A549 (cell line): ENCODE results near the gene ZBTB44. TPM values are rescaled to one million over a fixed set of nuclear protein-coding genes. Genes with fewer than 3 reads are reported as not detected.

Experiments used
- ATAC-seq, 2 experiments: fragments of 200-7000 bp in 1 of 2; fragments of >200 bp in 1 of 2; cut with Nextera tagmentation in 1 of 2; cut with Tn5 transposase in 1 of 2; 3 replicates each; pipeline versions ENCODE4 v1.8.0 to v1.9.1; 2018 to 2020; ENCODE audit warnings: mild to moderate bottlenecking in 1 of 2, moderate library complexity in 1 of 2
- CTCF ChIA-PET: fragments of 300-600 bp; sonication (Branson Sonifier 250); formaldehyde crosslinking; extraction: SDS; loops from one replicate; lab custom pipeline; 2021; ENCODE audit warnings: antibody characterized with exemption, inconsistent platforms; lab: Yijun Ruan, JAX
- POLR2A ChIA-PET: fragments of 350-600 bp; formaldehyde crosslinking; extraction: SDS; loops from one replicate; lab custom pipeline; 2021; ENCODE audit warnings: antibody characterized with exemption, inconsistent platforms; lab: Yijun Ruan, JAX
- DNase-seq, 2 experiments: peaks; one replicate each; pipeline versions ENCODE4 v3.0.0 to v3.0.0-alpha.2; 2011 to 2016; ENCODE audit warnings: low read depth in 1 of 2, low spot score in 1 of 2
- FAIRE-seq: peaks from 2 replicates; lab custom pipeline; 2011; peaks lifted over from hg19 to GRCh38; lab: Jason Lieb, UNC
- H3K27ac ChIP-seq, 2 experiments: fragments of >200 bp; sonication (Bioruptor Twin); formaldehyde crosslinking; 3 replicates each; pipeline ENCODE4 v1.5.1; 2016 to 2017
- H3K4me1 ChIP-seq: fragments of >200 bp; sonication (Bioruptor Twin); formaldehyde crosslinking; 3 replicates; pipeline ENCODE4 v1.6.1; 2016
- H3K4me2 ChIP-seq: fragments of >200 bp; sonication (Bioruptor Twin); formaldehyde crosslinking; 3 replicates; pipeline ENCODE4 v1.6.1; 2016
- H3K4me3 ChIP-seq: fragments of >200 bp; sonication (Bioruptor Twin); formaldehyde crosslinking; 3 replicates; pipeline ENCODE4 v1.5.1; 2016
- H3K9me3 ChIP-seq: fragments of >200 bp; sonication (Bioruptor Twin); formaldehyde crosslinking; 3 replicates; pipeline ENCODE4 v1.6.1; 2016
- ATOH8 ChIP-seq: fragments of 250-450 bp; sonication (Bioruptor Pico); IDR thresholded peaks from 2 replicates; pipeline ENCODE4 v1.5.0; 2020; ENCODE audit warnings: low read depth, mild to moderate bottlenecking, moderate library complexity
- BHLHE40 ChIP-seq: IDR thresholded peaks from 2 replicates; pipeline ENCODE4 v1.6.1; 2012; ENCODE audit warnings: low read depth, low read length, inconsistent platforms
- CBX2 ChIP-seq: fragments of 200-600 bp; sonication (generic); IDR thresholded peaks from 2 replicates; pipeline ENCODE4 v1.6.1; 2016; ENCODE audit warnings: low read depth, mild to moderate bottlenecking, borderline replicate concordance
- CBX8 ChIP-seq: fragments of 200-600 bp; sonication (generic); IDR thresholded peaks from 2 replicates; pipeline ENCODE4 v1.6.1; 2016
- CHD2 ChIP-seq: fragments of 150-350 bp; IDR thresholded peaks from 2 replicates; pipeline ENCODE4 v1.6.1; 2014; ENCODE audit warnings: low read length; ENCODE audit not compliant: partially characterized antibody
- CHD4 ChIP-seq: fragments of 200-600 bp; sonication (generic); IDR thresholded peaks from 2 replicates; pipeline ENCODE4 v1.6.1; 2016; ENCODE audit warnings: antibody characterized with exemption, mild to moderate bottlenecking, borderline replicate concordance
- EHF ChIP-seq: fragments of 250-450 bp; sonication (Bioruptor Pico); IDR thresholded peaks from 2 replicates; pipeline ENCODE4 v1.5.0; 2020; ENCODE audit warnings: mild to moderate bottlenecking
- GATA3 ChIP-seq: IDR thresholded peaks from 2 replicates; pipeline ENCODE4 v1.6.1; 2012; ENCODE audit warnings: borderline replicate concordance
- HEYL ChIP-seq: fragments of 250-450 bp; sonication (Bioruptor Pico); IDR thresholded peaks from 2 replicates; pipeline ENCODE4 v1.8.0; 2021; ENCODE audit warnings: mild to moderate bottlenecking, moderate library complexity
- HOXA7 ChIP-seq: fragments of 250-450 bp; sonication (Bioruptor Pico); IDR thresholded peaks from 2 replicates; pipeline ENCODE4 v1.5.0; 2020; ENCODE audit warnings: mild to moderate bottlenecking, moderate library complexity
- HOXB5 ChIP-seq: fragments of 250-450 bp; sonication (Bioruptor Pico); IDR thresholded peaks from 2 replicates; pipeline ENCODE4 v1.5.0; 2020; ENCODE audit warnings: mild to moderate bottlenecking, moderate library complexity
- KDM1A ChIP-seq: fragments of 200-600 bp; sonication (generic); IDR thresholded peaks from 2 replicates; pipeline ENCODE4 v1.6.1; 2016; ENCODE audit warnings: low read depth, mild to moderate bottlenecking
- NFE2L2 ChIP-seq: fragments of 150-350 bp; conservative IDR thresholded peaks from 2 replicates; pipeline ENCODE4 v1.6.1; 2014; ENCODE audit warnings: low read length
- NPAS2 ChIP-seq: fragments of 250-450 bp; sonication (Bioruptor Pico); IDR thresholded peaks from 2 replicates; pipeline ENCODE4 v1.8.0; 2022; ENCODE audit warnings: mild to moderate bottlenecking, moderate library complexity, borderline replicate concordance
- NR3C1 ChIP-seq: fragments of >200 bp; sonication (Bioruptor Twin); formaldehyde crosslinking; IDR thresholded peaks from 3 replicates; pipeline ENCODE4 v1.6.1; 2017
- PHF8 ChIP-seq: fragments of 200-600 bp; sonication (generic); IDR thresholded peaks from 2 replicates; pipeline ENCODE4 v1.6.1; 2016; ENCODE audit warnings: low read depth, mild to moderate bottlenecking, antibody characterized with exemption, moderate library complexity, borderline replicate concordance
- POLR2A ChIP-seq: IDR thresholded peaks from 2 replicates; pipeline ENCODE4 v1.6.1; 2012; ENCODE audit warnings: mild to moderate bottlenecking, low read length
- POLR2AphosphoS2 ChIP-seq: conservative IDR thresholded peaks from 2 replicates; pipeline ENCODE4 v1.6.1; 2012; ENCODE audit warnings: low read length, improper control_type of control experiment, inconsistent platforms
- RCOR1 ChIP-seq: fragments of 150-350 bp; IDR thresholded peaks from 2 replicates; pipeline ENCODE4 v1.6.1; 2014; ENCODE audit warnings: antibody characterized with exemption, low read length, low read depth
- TP53 ChIP-seq: fragments of 250-450 bp; sonication (Bioruptor Pico); IDR thresholded peaks from 2 replicates; pipeline ENCODE4 v1.5.0; 2021; ENCODE audit warnings: mild to moderate bottlenecking, moderate library complexity
- ZFP36 ChIP-seq: fragments of 450-650 bp; IDR thresholded peaks from 2 replicates; pipeline ENCODE4 v1.6.1; 2014; ENCODE audit warnings: borderline replicate concordance; ENCODE audit not compliant: partially characterized antibody
- WGBS: methylation state at CpG from one replicate; pipeline ENCODE4 v1.1.6; 2017; ENCODE audit errors: missing lambda C conversion rate; 5-methylcytosine and 5-hydroxymethylcytosine counted together
- polyA plus RNA-seq, 4 experiments: library from polyadenylated mRNA; depleted of rRNA in 3 of 4; stranded (reverse); fragments of >200 nt; fragmentation: RNase III in 1 of 4; extraction: RNeasy Plus Mini Kit Qiagen cat#74134 plus additional on column Dnase treatment in 1 of 4; gene quantifications; 2 replicates in 3 of 4; 3 replicates in 1 of 4; pipeline ENCODE4 v1.2.3, GENCODE V29; 2011 to 2017
- TF ChIP-seq, protein P1 (sequence below): fragments of >200 bp; sonication (Bioruptor Twin); formaldehyde crosslinking; IDR thresholded peaks from 3 replicates; pipeline ENCODE4 v1.6.1; 2016

Gene ZBTB44
- polyA plus RNA-seq, 2 of the 4 experiments (the other 2 are of a cell fraction) = 6.7 to 16.1 TPM

- DNase-seq = no peak
- Histone ChIP-seq H3K4me1 (no peaks in the 10 kb centered on the region), H3K27ac (no peak overlapping the region), H3K4me2 (no peak overlapping the region), H3K4me3 (no peak overlapping the region), H3K9me3 (no peaks in the 10 kb centered on the region)
- ATAC-seq = no peak
- ChIA-PET POLR2A (no interaction called here), CTCF (interaction anchor here (1.4 to 2.0 kb wide), 2 partner anchors 23 to 44 kb away, joined by 3 to 5 read pairs; no protein-coding TSS in a partner anchor)
- no peak for FAIRE-seq
- WGBS = 38% methylated on average over 4 of the region's 29 CpGs
- no peak for TF ChIP-seq CBX8
- no peak for TF ChIP-seq HOXA7 (CRISPR knock-in tag)
- TF ChIP-seq ZFP36 = no peak
- TF ChIP-seq EHF (CRISPR knock-in tag) = no peak
- no peak for TF ChIP-seq CBX2
- TF ChIP-seq BHLHE40 = no peak
- no peak for TF ChIP-seq CHD4
- no peak for TF ChIP-seq TP53 (CRISPR knock-in tag)
- no peak for TF ChIP-seq POLR2AphosphoS2
- TF ChIP-seq RCOR1 = no peak
- no peak for TF ChIP-seq PHF8
- TF ChIP-seq, protein P1, sequence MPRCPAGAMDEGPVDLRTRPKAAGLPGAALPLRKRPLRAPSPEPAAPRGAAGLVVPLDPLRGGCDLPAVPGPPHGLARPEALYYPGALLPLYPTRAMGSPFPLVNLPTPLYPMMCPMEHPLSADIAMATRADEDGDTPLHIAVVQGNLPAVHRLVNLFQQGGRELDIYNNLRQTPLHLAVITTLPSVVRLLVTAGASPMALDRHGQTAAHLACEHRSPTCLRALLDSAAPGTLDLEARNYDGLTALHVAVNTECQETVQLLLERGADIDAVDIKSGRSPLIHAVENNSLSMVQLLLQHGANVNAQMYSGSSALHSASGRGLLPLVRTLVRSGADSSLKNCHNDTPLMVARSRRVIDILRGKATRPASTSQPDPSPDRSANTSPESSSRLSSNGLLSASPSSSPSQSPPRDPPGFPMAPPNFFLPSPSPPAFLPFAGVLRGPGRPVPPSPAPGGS = no peak
- TF ChIP-seq GATA3 = no peak
- no peak for TF ChIP-seq POLR2A
- TF ChIP-seq KDM1A = no peak
Observed at GRCh38 chr11:130190371-130190881, 124.3 kb downstream of the ZBTB44 start.

DNA sequence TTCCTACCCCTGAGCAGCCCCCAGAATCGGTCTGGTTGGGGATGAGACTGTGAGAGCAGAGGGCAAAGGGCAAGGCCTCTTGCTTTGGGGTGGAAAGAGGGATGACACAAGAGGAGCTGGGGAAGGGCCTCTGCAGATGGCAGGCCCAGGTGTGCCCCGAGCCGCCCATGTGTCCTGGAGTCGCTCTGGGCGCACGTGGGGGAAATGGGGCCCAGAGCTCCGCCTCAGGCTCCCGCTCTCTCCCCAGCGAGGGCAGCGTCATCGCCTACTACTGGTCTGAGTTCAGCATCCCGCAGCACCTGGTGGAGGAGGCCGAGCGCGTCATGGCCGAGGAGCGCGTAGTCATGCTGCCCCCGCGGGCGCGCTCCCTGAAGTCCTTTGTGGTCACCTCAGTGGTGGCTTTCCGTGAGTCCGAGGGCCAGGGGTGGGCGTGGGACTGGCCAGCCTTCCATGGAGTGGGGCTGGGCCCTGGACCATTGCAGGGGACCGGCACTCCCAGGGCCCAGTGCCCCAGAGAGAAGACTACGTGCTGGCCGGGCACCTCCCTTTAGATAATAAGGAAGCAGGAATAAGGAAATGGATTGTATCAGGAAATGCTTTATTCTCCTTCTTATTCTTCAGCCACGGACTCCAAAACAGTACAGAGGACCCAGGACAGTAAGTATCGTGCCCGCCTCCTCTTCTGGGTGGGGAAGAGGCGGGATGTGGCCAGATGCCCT, 125.1 kb downstream of the ZBTB44 start:
- no peak for DNase-seq
- Histone ChIP-seq H3K27ac (no peak overlapping the region), H3K4me2 (no peak overlapping the region), H3K9me3 (no peaks in the 10 kb centered on the region), H3K4me3 (no peak overlapping the region), H3K4me1 (no peaks in the 10 kb centered on the region)
- CTCF ChIA-PET = interaction anchor here (1.4 to 2.0 kb wide), 2 partner anchors 23 to 43 kb away, joined by 3 to 5 read pairs; no protein-coding TSS in a partner anchor
- ATAC-seq = no peak
- POLR2A ChIA-PET = no interaction called here
- TF ChIP-seq HEYL = no peak
- no peak for TF ChIP-seq ATOH8 (CRISPR knock-in tag)
- TF ChIP-seq NPAS2 (CRISPR knock-in tag) = no peak
- 89% methylated on average over 26 of the region's 32 CpGs for WGBS
- no peak for FAIRE-seq

DNA sequence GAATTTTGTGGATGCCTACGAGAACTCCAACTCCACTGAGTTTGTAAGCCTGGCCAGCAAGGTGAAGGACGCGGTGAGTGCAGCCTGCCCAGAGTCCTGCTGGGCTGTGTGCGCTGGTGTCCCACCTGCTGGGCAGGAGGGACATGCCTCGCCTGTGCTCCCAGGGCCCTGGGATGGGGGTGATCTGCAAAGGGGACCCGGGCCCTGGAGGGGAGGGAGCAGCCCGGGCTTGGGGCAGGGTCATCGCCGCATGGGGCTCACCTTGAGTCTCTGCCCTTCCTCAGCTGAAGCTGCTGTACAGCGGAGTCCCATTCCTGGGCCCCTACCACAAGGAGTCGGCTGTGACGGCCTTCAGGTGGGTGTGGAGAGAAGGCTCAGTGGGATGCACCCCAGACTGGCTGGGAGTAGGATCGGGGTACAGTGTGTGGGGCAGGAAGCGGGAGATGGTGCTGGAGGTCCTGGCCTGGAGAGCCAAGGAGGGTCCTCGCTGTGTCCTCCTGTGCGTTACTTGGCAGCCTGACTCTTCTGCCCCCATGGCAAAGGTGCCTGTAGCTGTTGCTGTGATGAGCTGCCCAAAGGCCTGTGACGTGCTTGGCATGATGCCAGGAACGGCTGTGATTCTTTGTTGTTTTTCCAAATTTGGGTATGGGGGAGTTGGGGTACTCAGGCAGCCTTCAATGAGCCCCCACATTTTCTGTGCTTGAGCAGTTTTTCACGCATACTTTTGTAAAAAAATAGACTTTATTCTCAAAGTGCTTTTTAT, 126.0 kb downstream of the ZBTB44 start:
- Histone ChIP-seq H3K4me3 (no peak overlapping the region), H3K9me3 (no peaks in the 10 kb centered on the region), H3K27ac (no peak overlapping the region), H3K4me1 (no peaks in the 10 kb centered on the region), H3K4me2 (no peak overlapping the region)
- DNase-seq = no peak
- ChIA-PET POLR2A (no interaction called here), CTCF (no interaction called here)
- 81% methylated on average over 11 of the region's 19 CpGs for WGBS
- no peak for FAIRE-seq
- TF ChIP-seq NFE2L2 (no peak), CHD2 (no peak), HOXB5 (CRISPR knock-in tag) (no peak), NR3C1 (no peak)
- no peak; a peak in 1 of 6 replicates for ATAC-seq
